ENCODE data around the gene RPL23.

GRCh38 chr17:38809828-38810227 lies 43.7 kb downstream of the RPL23 start:
- TF ChIP-seq HOMEZ (CRISPR knock-in tag; IDR thresholded peaks at IDR 0.05), result no peak
- TF ChIP-seq ATF2 (CRISPR knock-in tag; IDR thresholded peaks at IDR 0.05), result no peak
- no peak for TF ChIP-seq TAF1 (IDR thresholded peaks at IDR 0.05; ENCODE audit: control insufficient read depth, extremely low read depth, insufficient read depth, low read length, severe bottlenecking)
- no peak for TF ChIP-seq TRIM24 (IDR thresholded peaks at IDR 0.05)
- TF ChIP-seq ARID4B (CRISPR knock-in tag; IDR thresholded peaks at IDR 0.05), result no peak
- TF ChIP-seq POLR2A (conservative IDR thresholded peaks at IDR 0.05), result no peak
- no peak for TF ChIP-seq HMG20A (CRISPR knock-in tag; conservative IDR thresholded peaks at IDR 0.05)
- no peak for TF ChIP-seq ZNF274 (IDR thresholded peaks at IDR 0.05; ENCODE audit: borderline replicate concordance, low read depth, low read length)
- no peak for TF ChIP-seq FOXP1 (CRISPR knock-in tag; IDR thresholded peaks at IDR 0.05)
- TF ChIP-seq CTCF (IDR thresholded peaks at IDR 0.05 in 2 of 3, conservative IDR thresholded peaks at IDR 0.05 in 1 of 3; ENCODE audit: insufficient read depth in 2 of 3, low read depth in 1 of 3, low read length in 3 of 3), result no peak
- TF ChIP-seq TOE1 (IDR thresholded peaks at IDR 0.05; ENCODE audit: borderline replicate concordance), result no peak
- no peak for TF ChIP-seq TOE1 (CRISPR knock-in tag; IDR thresholded peaks at IDR 0.05; ENCODE audit: borderline replicate concordance, low read depth)
- TF ChIP-seq KLF6 (CRISPR knock-in tag; IDR thresholded peaks at IDR 0.05; ENCODE audit: borderline replicate concordance), result no peak
- no peak for TF ChIP-seq MAZ (CRISPR knock-in tag; conservative IDR thresholded peaks at IDR 0.05 in 1 of 2, IDR thresholded peaks at IDR 0.05 in 1 of 2)
- TF ChIP-seq PKNOX1 (IDR thresholded peaks at IDR 0.05), result no peak
